Panc1 (cell line): ENCODE data around the gene SLC35D3. TPM values are rescaled to one million over a fixed set of nuclear protein-coding genes. Genes with fewer than 3 reads are reported as not detected.
"Not testable (repeated sequence)": the region's sequence is repeated elsewhere in the genome, so short reads cannot be mapped to it uniquely, and the experiment has no call there.

Source experiments
- ATAC-seq: fragments of 200-7000 bp; cut with Tn5 transposase; 2 replicates; pipeline ENCODE4 v1.9.1; 2020; ENCODE audit warnings: mild to moderate bottlenecking, moderate library complexity
- BruUV-seq: library from RNA; stranded (reverse); fragments of 400-500 nt; replicated peaks from 2 replicates; lab custom pipeline; 2021; lab: Mats Ljungman, UMichigan
- CTCF ChIA-PET: fragments of 300-600 bp; sonication (Branson Sonifier 250); formaldehyde crosslinking; loops from one replicate; lab custom pipeline; 2022; ENCODE audit warnings: antibody characterized with exemption; lab: Charles Lee
- POLR2A ChIA-PET: fragments of 300-600 bp; sonication (Branson Sonifier 250); formaldehyde crosslinking; loops from one replicate; lab custom pipeline; 2022; ENCODE audit warnings: antibody characterized with exemption; lab: Charles Lee
- DNase-seq: peaks from one replicate; pipeline ENCODE4 v3.0.0-alpha.2; 2010; ENCODE audit warnings: low read depth, low spot score
- H3K27ac ChIP-seq: 2 replicates; pipeline ENCODE4 v1.5.1; 2011; ENCODE audit warnings: mild to moderate bottlenecking, low read length, inconsistent platforms
- H3K27me3 ChIP-seq: fragments of 200-500 bp; sonication (Bioruptor generic); 2 replicates; pipeline ENCODE4 v1.6.0; 2014; ENCODE audit warnings: low read length, inconsistent platforms; ENCODE audit not compliant: control insufficient read depth, insufficient read depth
- H3K36me3 ChIP-seq: fragments of 200-500 bp; sonication (Bioruptor generic); 2 replicates; pipeline ENCODE4 v1.5.1; 2014; ENCODE audit warnings: inconsistent platforms, mild to moderate bottlenecking, low read length, moderate library complexity; ENCODE audit not compliant: control insufficient read depth, insufficient read depth
- H3K4me1 ChIP-seq: 2 replicates; pipeline ENCODE4 v1.5.1; 2011; ENCODE audit warnings: inconsistent platforms, mild to moderate bottlenecking, low read length, moderate library complexity; ENCODE audit not compliant: control insufficient read depth, insufficient read depth
- H3K4me3 ChIP-seq, 2 experiments: 2 replicates each; pipeline ENCODE4 v1.5.1; 2011 to 2012; ENCODE audit warnings: low read depth in 2 of 2, low read length in 2 of 2, mild to moderate bottlenecking in 2 of 2, inconsistent platforms in 1 of 2, moderate library complexity in 1 of 2
- H3K9me3 ChIP-seq: fragments of 200-500 bp; sonication (Bioruptor generic); 2 replicates; pipeline ENCODE4 v1.5.1; 2014; ENCODE audit warnings: low read depth, mild to moderate bottlenecking, inconsistent platforms, low read length, moderate library complexity; ENCODE audit not compliant: control insufficient read depth, insufficient read depth
- CTCF ChIP-seq: fragments of 450-650 bp; IDR thresholded peaks from 2 replicates; pipeline ENCODE4 v1.5.1; 2017; ENCODE audit warnings: mild to moderate bottlenecking
- POLR2AphosphoS5 ChIP-seq: IDR thresholded peaks from 2 replicates; pipeline ENCODE4 v1.6.1; 2012; ENCODE audit warnings: mild to moderate bottlenecking, low read depth, low read length, moderate library complexity
- REST ChIP-seq, 2 experiments: IDR thresholded peaks; 2 replicates each; pipeline ENCODE4 v1.6.1; 2011 to 2012; ENCODE audit warnings: low read depth in 2 of 2, control low read depth in 1 of 2, low read length in 1 of 2, mild to moderate bottlenecking in 1 of 2, moderate library complexity in 1 of 2; ENCODE audit not compliant: insufficient read depth in 1 of 2
- SIN3A ChIP-seq: IDR thresholded peaks from 2 replicates; pipeline ENCODE4 v1.6.1; 2012; ENCODE audit warnings: low read depth, mild to moderate bottlenecking, low read length, moderate library complexity, borderline replicate concordance; ENCODE audit not compliant: insufficient read depth
- TCF7L2 ChIP-seq: IDR thresholded peaks from 2 replicates; pipeline ENCODE4 v1.6.1; 2011; ENCODE audit warnings: mild to moderate bottlenecking, low read depth, low read length, inconsistent platforms
- in situ Hi-C: cut with HindIII; loops from 2 replicates; pipeline ENCODE4 v1.10.0; 2016; ENCODE audit warnings: low sequenced_read_pairs, low pct_unique_long_range_greater_than_20kb
- intact Hi-C: fragments of 100-400 bp; cut with micrococcal nuclease; formaldehyde crosslinking; loops from one replicate; pipeline ENCODE4 v1.10.0; 2022; ENCODE audit not compliant: unreplicated experiment
- total RNA-seq: library from RNA; stranded (reverse); gene quantifications from one replicate; pipeline ENCODE4 v1.2.1, GENCODE V29; 2021; ENCODE audit not compliant: unreplicated experiment

SLC35D3 gene
- total RNA-seq, 1 experiment from 2014 or later: not detected

DNA sequence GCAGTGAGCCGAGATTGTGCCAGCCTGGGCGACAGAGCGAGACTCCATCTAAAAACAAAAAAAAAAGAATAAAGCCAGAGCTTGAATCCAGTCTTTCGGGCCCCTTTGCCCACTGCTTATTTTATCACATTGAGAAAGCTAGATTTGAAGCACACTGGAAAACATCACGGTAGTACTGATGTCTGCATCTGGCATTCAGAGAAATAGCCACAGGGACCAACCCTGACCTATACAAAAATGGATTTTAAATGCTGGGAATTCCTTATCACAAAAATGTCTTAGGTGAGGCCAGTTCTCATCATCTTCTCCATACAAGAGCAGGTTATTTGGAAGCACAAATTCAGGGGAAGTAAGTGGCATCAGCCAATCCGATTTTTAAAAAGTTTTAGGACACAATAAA is 49.5 kb downstream of the SLC35D3 start:
- DNase-seq (no peak), ATAC-seq (no peak)
- H3K4me1 ChIP-seq: no peaks in the 10 kb centered on the region
- H3K4me3 ChIP-seq: no peak overlapping the region
- H3K27me3 ChIP-seq: no peaks in the 10 kb centered on the region
- intact Hi-C loops: loop anchor here (5.0 kb wide), 1 partner anchor 41 kb away; no protein-coding TSS in a partner anchor
- in situ Hi-C loops: no loop called here
- no TSS peak for BruUV-seq
- ChIA-PET POLR2A (no interaction called here), CTCF (no interaction called here)
- no peak overlapping the region for H3K27ac ChIP-seq
- TF ChIP-seq CTCF (no peak), REST (IDR thresholded peaks at IDR 0.05; ENCODE audit: insufficient read depth in 1 of 2, low read depth in 2 of 2, low read length in 1 of 2) (no peak), SIN3A (no peak), TCF7L2 (no peak), POLR2AphosphoS5 (no peak)
- H3K36me3 ChIP-seq: no peaks in the 10 kb centered on the region
- H3K9me3 ChIP-seq: no peaks in the 10 kb centered on the region

DNA sequence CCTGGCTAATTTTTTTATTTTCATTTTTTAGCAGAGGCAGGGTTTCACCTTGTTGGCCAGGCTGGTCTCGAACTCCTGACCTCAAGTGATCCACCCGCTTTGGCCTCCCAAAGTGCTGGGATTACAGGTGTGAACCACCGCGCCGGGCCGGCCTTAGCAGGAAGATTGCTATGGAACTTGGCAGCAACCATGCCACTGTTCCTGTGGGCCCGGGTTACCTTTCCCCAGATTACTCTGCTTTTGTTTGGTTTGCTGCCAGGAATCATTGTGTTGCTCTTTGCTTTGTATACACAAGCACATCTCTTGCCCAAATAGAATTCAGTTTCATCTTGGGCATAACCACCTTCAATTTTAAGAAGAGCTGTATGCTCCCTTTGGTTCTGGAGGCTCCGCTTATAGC is 51.7 kb downstream of the SLC35D3 start:
- H3K36me3 ChIP-seq, POLR2A ChIA-PET, CTCF ChIA-PET, ATAC-seq, H3K4me3 ChIP-seq, H3K27ac ChIP-seq, H3K4me1 ChIP-seq, H3K27me3 ChIP-seq, BruUV-seq, in situ Hi-C loops, H3K9me3 ChIP-seq, DNase-seq: not testable (repeated sequence)
- intact Hi-C loops: loop anchor here (5.0 kb wide), 1 partner anchor 39 kb away; no protein-coding TSS in a partner anchor

Other genes with a start within 250 kb of the SLC35D3 start
- 8.1 TPM for gene MAP3K5, start 129.8 kb upstream of the SLC35D3 start, total RNA-seq
- gene PEX7, start 99.7 kb upstream of the SLC35D3 start, total RNA-seq: 8.8 TPM
- not detected for gene IL20RA, start 122.7 kb downstream of the SLC35D3 start, total RNA-seq